H9 (cell line): ENCODE measurements around the gene LRMDA. TPM values are rescaled to one million over a fixed set of nuclear protein-coding genes. Genes with fewer than 3 reads are reported as not detected.

Experiments
- DNase-seq: peaks from one replicate; pipeline ENCODE4 v3.0.0-alpha.2; 2017
- H2AFZ ChIP-seq: one replicate; pipeline ENCODE4 v1.6.1; 2013; ENCODE audit warnings: mild to moderate bottlenecking, low read length, control low read depth, moderate library complexity
- H2AK5ac ChIP-seq: 2 replicates; pipeline ENCODE4 v1.6.1; 2013; ENCODE audit warnings: low read length, control low read depth, mixed read lengths; ENCODE audit not compliant: insufficient read length
- H2BK120ac ChIP-seq: one replicate; pipeline ENCODE4 v1.6.1; 2013; ENCODE audit warnings: low read depth, mild to moderate bottlenecking, low read length, control low read depth, inconsistent platforms; ENCODE audit not compliant: poor library complexity, severe bottlenecking
- H2BK12ac ChIP-seq: 2 replicates; pipeline ENCODE4 v1.6.1; 2013; ENCODE audit warnings: low read length, control low read depth, mixed read lengths, low read depth; ENCODE audit not compliant: insufficient read length
- H2BK15ac ChIP-seq: 2 replicates; pipeline ENCODE4 v1.6.1; 2013; ENCODE audit warnings: low read depth, low read length, control low read depth
- H2BK20ac ChIP-seq: one replicate; pipeline ENCODE4 v1.6.1; 2013; ENCODE audit warnings: low read depth, mild to moderate bottlenecking, low read length, control low read depth, inconsistent platforms; ENCODE audit not compliant: poor library complexity, severe bottlenecking
- H2BK5ac ChIP-seq: 2 replicates; pipeline ENCODE4 v1.6.1; 2013; ENCODE audit warnings: low read length, control low read depth, mixed read lengths; ENCODE audit not compliant: insufficient read length
- H3K14ac ChIP-seq: 2 replicates; pipeline ENCODE4 v1.6.1; 2013; ENCODE audit warnings: low read length, control low read depth; ENCODE audit not compliant: insufficient read depth
- H3K18ac ChIP-seq: 2 replicates; pipeline ENCODE4 v1.6.1; 2013; ENCODE audit warnings: low read depth, mild to moderate bottlenecking, mixed read lengths, low read length, control low read depth; ENCODE audit not compliant: insufficient read length
- H3K23ac ChIP-seq: 2 replicates; pipeline ENCODE4 v1.6.1; 2013; ENCODE audit warnings: low read length, control low read depth, mixed read lengths, low read depth; ENCODE audit not compliant: insufficient read length
- H3K23me2 ChIP-seq: 2 replicates; pipeline ENCODE4 v1.6.1; 2013; ENCODE audit warnings: low read depth, mild to moderate bottlenecking, mixed read lengths, low read length, control low read depth; ENCODE audit not compliant: insufficient read length, poor library complexity, severe bottlenecking
- H3K27ac ChIP-seq: 2 replicates; pipeline ENCODE4 v1.5.1; 2013; ENCODE audit warnings: low read length, control low read depth, mixed read lengths, low read depth; ENCODE audit not compliant: insufficient read length
- H3K27me3 ChIP-seq: 2 replicates; pipeline ENCODE4 v1.6.1; 2013; ENCODE audit warnings: low read length, control low read depth, inconsistent platforms; ENCODE audit not compliant: insufficient read depth
- H3K4ac ChIP-seq: 2 replicates; pipeline ENCODE4 v1.6.1; 2013; ENCODE audit warnings: low read depth, mild to moderate bottlenecking, control low read depth, inconsistent platforms, low read length, moderate library complexity
- H3K4me1 ChIP-seq: 2 replicates; pipeline ENCODE4 v1.6.1; 2013; ENCODE audit warnings: low read length, control low read depth, inconsistent platforms; ENCODE audit not compliant: insufficient read depth
- H3K4me2 ChIP-seq: 2 replicates; pipeline ENCODE4 v1.6.1; 2013; ENCODE audit warnings: low read length, control low read depth, mixed read lengths; ENCODE audit not compliant: insufficient read length, insufficient read depth
- H3K56ac ChIP-seq: 2 replicates; pipeline ENCODE4 v1.6.1; 2013; ENCODE audit warnings: low read depth, mild to moderate bottlenecking, mixed read lengths, low read length, control low read depth; ENCODE audit not compliant: insufficient read length
- H3K79me1 ChIP-seq: 2 replicates; pipeline ENCODE4 v1.6.1; 2013; ENCODE audit warnings: low read depth, mild to moderate bottlenecking, moderate library complexity, low read length, control low read depth, inconsistent platforms; ENCODE audit not compliant: insufficient read depth, poor library complexity, severe bottlenecking
- H3K79me2 ChIP-seq: 2 replicates; pipeline ENCODE4 v1.6.1; 2013; ENCODE audit warnings: low read length, control low read depth, inconsistent platforms; ENCODE audit not compliant: insufficient read depth
- H3K9ac ChIP-seq: 2 replicates; pipeline ENCODE4 v1.6.1; 2013; ENCODE audit warnings: low read length, control low read depth, mixed read lengths; ENCODE audit not compliant: insufficient read length; ENCODE audit errors: extremely low read depth
- H3K9me3 ChIP-seq: one replicate; pipeline ENCODE4 v1.6.1; 2013; ENCODE audit warnings: low read depth, low read length, inconsistent platforms; ENCODE audit not compliant: control insufficient read depth
- H3T11ph ChIP-seq: one replicate; pipeline ENCODE4 v1.6.1; 2013; ENCODE audit warnings: mild to moderate bottlenecking, low read length, control low read depth, inconsistent platforms
- H4K20me1 ChIP-seq: one replicate; pipeline ENCODE4 v1.6.1; 2013; ENCODE audit not compliant: control insufficient read depth, insufficient read length, insufficient read depth
- H4K5ac ChIP-seq: 2 replicates; pipeline ENCODE4 v1.6.1; 2013; ENCODE audit warnings: low read depth, mild to moderate bottlenecking, mixed read lengths, low read length, control low read depth; ENCODE audit not compliant: insufficient read length
- H4K8ac ChIP-seq: replicated peaks from 2 replicates; pipeline ENCODE4 v1.6.1; 2013; ENCODE audit warnings: low read length, control low read depth, mixed read lengths, low read depth; ENCODE audit not compliant: insufficient read length
- H4K91ac ChIP-seq: 2 replicates; pipeline ENCODE4 v1.6.1; 2013; ENCODE audit warnings: low read depth, mild to moderate bottlenecking, moderate library complexity, mixed read lengths, low read length, control low read depth; ENCODE audit not compliant: insufficient read length
- H3K27ac Mint-ChIP-seq, 3 experiments: 2 replicates in 2 of 3; 3 replicates in 1 of 3; pipeline ENCODE4 v1.8.0; 2020 to 2021; ENCODE audit warnings: mixed read lengths in 3 of 3, mild to moderate bottlenecking in 1 of 3, moderate library complexity in 1 of 3
- H3K27me3 Mint-ChIP-seq: 2 replicates; pipeline ENCODE4 v1.8.0; 2021; ENCODE audit warnings: low read depth, mild to moderate bottlenecking, moderate library complexity, mixed read lengths
- H3K36me3 Mint-ChIP-seq, 3 experiments: 2 replicates in 2 of 3; 3 replicates in 1 of 3; pipeline ENCODE4 v1.8.0; 2020 to 2021; ENCODE audit warnings: low read depth in 3 of 3, mixed read lengths in 3 of 3; ENCODE audit not compliant: insufficient read depth in 1 of 3
- H3K4me1 Mint-ChIP-seq, 2 experiments: 2 replicates each; pipeline ENCODE4 v1.8.0; 2020; ENCODE audit warnings: mixed read lengths in 2 of 2
- H3K4me3 Mint-ChIP-seq, 2 experiments: 2 replicates in 1 of 2; 3 replicates in 1 of 2; pipeline ENCODE4 v1.8.0; 2020 to 2021; ENCODE audit warnings: mild to moderate bottlenecking in 2 of 2, mixed read lengths in 2 of 2, moderate library complexity in 1 of 2
- H3K9me3 Mint-ChIP-seq, 2 experiments: 2 replicates in 1 of 2; 3 replicates in 1 of 2; pipeline ENCODE4 v1.8.0; 2020; ENCODE audit warnings: mild to moderate bottlenecking in 2 of 2, mixed read lengths in 2 of 2, moderate library complexity in 1 of 2
- WGBS: extraction: QIAGEN DNeasy Blood & Tissue Kit; methylation state at CpG from one replicate; pipeline ENCODE4 v1.1.7; 2013; ENCODE audit warnings: missing lambda C conversion rate, low lambda C conversion rate, mixed read lengths; ENCODE audit not compliant: insufficient read length; ENCODE audit errors: extremely low coverage; 5-methylcytosine and 5-hydroxymethylcytosine counted together
- total RNA-seq: library from RNA; stranded (reverse); gene quantifications from 2 replicates; pipeline ENCODE4 v1.2.1, GENCODE V29; 2021
- TF ChIP-seq, protein P1 (sequence below): fragments of 200-600 bp; sonication (generic); conservative IDR thresholded peaks from 3 replicates; pipeline ENCODE4 v1.8.0; 2021; ENCODE audit warnings: antibody characterized with exemption, mild to moderate bottlenecking

LRMDA gene
- total RNA-seq, 1 experiment from 2014 or later: 1.8 TPM

- H3K23ac ChIP-seq: no peak overlapping the region
- H3K9me3 ChIP-seq: no peaks in the 10 kb centered on the region
- H2BK120ac ChIP-seq: no peak overlapping the region
- no peaks in the 10 kb centered on the region for H3K79me2 ChIP-seq
- Mint-ChIP-seq H3K9me3 (no peaks in the 10 kb centered on the region), H3K27ac (no peak overlapping the region), H3K36me3 (no peaks in the 10 kb centered on the region), H3K4me3 (no peak overlapping the region), H3K27me3 (peaks cover 18% of the 10 kb centered on the region), H3K4me1 (peaks cover 13 to 19% of the 10 kb centered on the region in 2 experiments)
- no peak overlapping the region for H3K27ac ChIP-seq
- no peak overlapping the region for H3K4me2 ChIP-seq
- no peak overlapping the region for H2BK5ac ChIP-seq
- no peak overlapping the region for H2AFZ ChIP-seq
- H2BK15ac ChIP-seq: no peak overlapping the region
- WGBS: no CpG with 5 or more reads among the region's 3 CpGs
- no peak overlapping the region for H2AK5ac ChIP-seq
- no peak overlapping the region for H3K56ac ChIP-seq
- DNase-seq: no peak
- no peaks in the 10 kb centered on the region for H3K79me1 ChIP-seq
- no peaks in the 10 kb centered on the region; the same call in 1 of the 2 replicates for H3K4me1 ChIP-seq
- no peak overlapping the region for H4K8ac ChIP-seq
- TF ChIP-seq, protein P1, sequence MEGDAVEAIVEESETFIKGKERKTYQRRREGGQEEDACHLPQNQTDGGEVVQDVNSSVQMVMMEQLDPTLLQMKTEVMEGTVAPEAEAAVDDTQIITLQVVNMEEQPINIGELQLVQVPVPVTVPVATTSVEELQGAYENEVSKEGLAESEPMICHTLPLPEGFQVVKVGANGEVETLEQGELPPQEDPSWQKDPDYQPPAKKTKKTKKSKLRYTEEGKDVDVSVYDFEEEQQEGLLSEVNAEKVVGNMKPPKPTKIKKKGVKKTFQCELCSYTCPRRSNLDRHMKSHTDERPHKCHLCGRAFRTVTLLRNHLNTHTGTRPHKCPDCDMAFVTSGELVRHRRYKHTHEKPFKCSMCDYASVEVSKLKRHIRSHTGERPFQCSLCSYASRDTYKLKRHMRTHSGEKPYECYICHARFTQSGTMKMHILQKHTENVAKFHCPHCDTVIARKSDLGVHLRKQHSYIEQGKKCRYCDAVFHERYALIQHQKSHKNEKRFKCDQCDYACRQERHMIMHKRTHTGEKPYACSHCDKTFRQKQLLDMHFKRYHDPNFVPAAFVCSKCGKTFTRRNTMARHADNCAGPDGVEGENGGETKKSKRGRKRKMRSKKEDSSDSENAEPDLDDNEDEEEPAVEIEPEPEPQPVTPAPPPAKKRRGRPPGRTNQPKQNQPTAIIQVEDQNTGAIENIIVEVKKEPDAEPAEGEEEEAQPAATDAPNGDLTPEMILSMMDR: no peak
- H4K5ac ChIP-seq: no peak overlapping the region
- no peaks in the 10 kb centered on the region for H4K20me1 ChIP-seq
- no peak overlapping the region for H3K14ac ChIP-seq
- no peak overlapping the region for H2BK12ac ChIP-seq
- no peaks in the 10 kb centered on the region for H3K23me2 ChIP-seq
- H3K27me3 ChIP-seq: no peaks in the 10 kb centered on the region
- no peak overlapping the region for H2BK20ac ChIP-seq
- H3K4ac ChIP-seq: no peak overlapping the region
- no peak overlapping the region for H3K9ac ChIP-seq
- no peak overlapping the region for H3T11ph ChIP-seq
- H4K91ac ChIP-seq: no peak overlapping the region
- H3K18ac ChIP-seq: no peak overlapping the region
Measured at GRCh38 chr10:75616874-75617478, 185.6 kb downstream of the LRMDA start.
